ENCODE results near the gene VPS13D.

DNA sequence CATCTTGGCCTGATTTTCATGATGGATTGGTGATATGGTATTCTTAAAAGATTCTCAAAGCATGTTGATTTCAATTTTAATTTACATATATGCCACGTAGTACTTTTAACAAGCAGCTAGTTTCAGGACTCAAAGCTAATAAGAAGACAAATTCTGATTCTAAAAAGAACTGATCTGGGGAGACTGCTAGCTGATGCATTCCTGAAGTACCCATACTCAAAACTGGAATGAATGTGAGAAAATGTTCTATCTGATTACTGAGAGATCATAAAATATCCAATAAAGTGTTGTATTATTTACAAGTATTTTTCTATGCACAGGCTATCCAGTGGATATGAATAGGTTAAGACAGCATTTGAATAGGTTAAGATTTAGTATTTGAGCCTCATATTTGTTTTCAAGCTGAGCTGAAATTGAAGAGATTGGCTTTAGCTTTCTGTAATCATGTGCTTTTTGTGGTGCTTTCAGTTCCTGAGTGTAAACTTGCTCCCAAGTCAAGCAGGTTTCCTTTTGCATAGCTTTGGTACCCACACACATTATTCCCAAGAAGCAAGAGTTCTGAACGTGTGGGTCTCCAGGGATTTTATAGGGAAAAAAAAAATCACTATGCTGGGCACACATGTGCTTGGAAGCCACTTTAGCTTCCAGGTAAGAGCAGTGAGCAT is 114.1 kb downstream of the VPS13D start:
- TF ChIP-seq CTCF (IDR thresholded peaks at IDR 0.05; ENCODE audit: low read depth, low read length), result no peak
- no peak for TF ChIP-seq POLR2A (IDR thresholded peaks at IDR 0.05; ENCODE audit: extremely low read depth, insufficient read length)
